A549 (cell line): ENCODE measurements around the gene DISP1. TPM values are rescaled to one million over a fixed set of nuclear protein-coding genes. Genes with fewer than 3 reads are reported as not detected.

Experiments
- ATAC-seq, 2 experiments: fragments of 200-7000 bp in 1 of 2; fragments of >200 bp in 1 of 2; cut with Nextera tagmentation in 1 of 2; cut with Tn5 transposase in 1 of 2; 3 replicates each; pipeline versions ENCODE4 v1.8.0 to v1.9.1; 2018 to 2020; ENCODE audit warnings: mild to moderate bottlenecking in 1 of 2, moderate library complexity in 1 of 2
- CTCF ChIA-PET: fragments of 300-600 bp; sonication (Branson Sonifier 250); formaldehyde crosslinking; extraction: SDS; loops from one replicate; lab custom pipeline; 2021; ENCODE audit warnings: antibody characterized with exemption, inconsistent platforms; lab: Yijun Ruan, JAX
- POLR2A ChIA-PET: fragments of 350-600 bp; formaldehyde crosslinking; extraction: SDS; loops from one replicate; lab custom pipeline; 2021; ENCODE audit warnings: antibody characterized with exemption, inconsistent platforms; lab: Yijun Ruan, JAX
- DNase-seq, 2 experiments: peaks; one replicate each; pipeline versions ENCODE4 v3.0.0 to v3.0.0-alpha.2; 2011 to 2016; ENCODE audit warnings: low read depth in 1 of 2, low spot score in 1 of 2
- FAIRE-seq: peaks from 2 replicates; lab custom pipeline; 2011; peaks lifted over from hg19 to GRCh38; lab: Jason Lieb, UNC
- H3K27ac ChIP-seq, 2 experiments: fragments of >200 bp; sonication (Bioruptor Twin); formaldehyde crosslinking; 3 replicates each; pipeline ENCODE4 v1.5.1; 2016 to 2017
- H3K4me1 ChIP-seq: fragments of >200 bp; sonication (Bioruptor Twin); formaldehyde crosslinking; 3 replicates; pipeline ENCODE4 v1.6.1; 2016
- H3K4me2 ChIP-seq: fragments of >200 bp; sonication (Bioruptor Twin); formaldehyde crosslinking; 3 replicates; pipeline ENCODE4 v1.6.1; 2016
- H3K4me3 ChIP-seq: fragments of >200 bp; sonication (Bioruptor Twin); formaldehyde crosslinking; 3 replicates; pipeline ENCODE4 v1.5.1; 2016
- H3K9me3 ChIP-seq: fragments of >200 bp; sonication (Bioruptor Twin); formaldehyde crosslinking; 3 replicates; pipeline ENCODE4 v1.6.1; 2016
- BHLHE40 ChIP-seq: IDR thresholded peaks from 2 replicates; pipeline ENCODE4 v1.6.1; 2012; ENCODE audit warnings: low read depth, low read length, inconsistent platforms
- CBX8 ChIP-seq: fragments of 200-600 bp; sonication (generic); IDR thresholded peaks from 2 replicates; pipeline ENCODE4 v1.6.1; 2016
- CHD2 ChIP-seq: fragments of 150-350 bp; IDR thresholded peaks from 2 replicates; pipeline ENCODE4 v1.6.1; 2014; ENCODE audit warnings: low read length; ENCODE audit not compliant: partially characterized antibody
- CHD4 ChIP-seq: fragments of 200-600 bp; sonication (generic); IDR thresholded peaks from 2 replicates; pipeline ENCODE4 v1.6.1; 2016; ENCODE audit warnings: antibody characterized with exemption, mild to moderate bottlenecking, borderline replicate concordance
- EHF ChIP-seq: fragments of 250-450 bp; sonication (Bioruptor Pico); IDR thresholded peaks from 2 replicates; pipeline ENCODE4 v1.5.0; 2020; ENCODE audit warnings: mild to moderate bottlenecking
- EHMT2 ChIP-seq: fragments of 200-600 bp; sonication (generic); IDR thresholded peaks from 2 replicates; pipeline ENCODE4 v1.6.1; 2016; ENCODE audit warnings: antibody characterized with exemption, low read depth, mild to moderate bottlenecking, moderate library complexity
- EP300 ChIP-seq, 2 experiments: fragments of >200 bp; sonication (Bioruptor Twin); formaldehyde crosslinking; IDR thresholded peaks; 2 replicates in 1 of 2; 3 replicates in 1 of 2; pipeline ENCODE4 v1.6.1; 2016 to 2017
- FOSB ChIP-seq: fragments of 250-450 bp; sonication (Bioruptor Pico); IDR thresholded peaks from 2 replicates; pipeline ENCODE4 v1.5.0; 2020; ENCODE audit warnings: mild to moderate bottlenecking, moderate library complexity
- FOSL2 ChIP-seq, 2 experiments: fragments of 450-650 bp in 1 of 2; fragments of >200 bp in 1 of 2; sonication (Bioruptor Twin) in 1 of 2; formaldehyde crosslinking; IDR thresholded peaks; 2 replicates each; pipeline versions ENCODE4 v1.5.0 to v1.6.1; 2016 to 2020; ENCODE audit warnings: mild to moderate bottlenecking in 1 of 2, moderate library complexity in 1 of 2
- GATA3 ChIP-seq: IDR thresholded peaks from 2 replicates; pipeline ENCODE4 v1.6.1; 2012; ENCODE audit warnings: borderline replicate concordance
- HDAC2 ChIP-seq: fragments of 200-600 bp; sonication (generic); IDR thresholded peaks from 2 replicates; pipeline ENCODE4 v1.6.1; 2016
- HEYL ChIP-seq: fragments of 250-450 bp; sonication (Bioruptor Pico); IDR thresholded peaks from 2 replicates; pipeline ENCODE4 v1.8.0; 2021; ENCODE audit warnings: mild to moderate bottlenecking, moderate library complexity
- HOXA7 ChIP-seq: fragments of 250-450 bp; sonication (Bioruptor Pico); IDR thresholded peaks from 2 replicates; pipeline ENCODE4 v1.5.0; 2020; ENCODE audit warnings: mild to moderate bottlenecking, moderate library complexity
- HOXB5 ChIP-seq: fragments of 250-450 bp; sonication (Bioruptor Pico); IDR thresholded peaks from 2 replicates; pipeline ENCODE4 v1.5.0; 2020; ENCODE audit warnings: mild to moderate bottlenecking, moderate library complexity
- KDM1A ChIP-seq: fragments of 200-600 bp; sonication (generic); IDR thresholded peaks from 2 replicates; pipeline ENCODE4 v1.6.1; 2016; ENCODE audit warnings: low read depth, mild to moderate bottlenecking
- NFE2L2 ChIP-seq: fragments of 150-350 bp; conservative IDR thresholded peaks from 2 replicates; pipeline ENCODE4 v1.6.1; 2014; ENCODE audit warnings: low read length
- NPAS2 ChIP-seq: fragments of 250-450 bp; sonication (Bioruptor Pico); IDR thresholded peaks from 2 replicates; pipeline ENCODE4 v1.8.0; 2022; ENCODE audit warnings: mild to moderate bottlenecking, moderate library complexity, borderline replicate concordance
- NR3C1 ChIP-seq: fragments of >200 bp; sonication (Bioruptor Twin); formaldehyde crosslinking; IDR thresholded peaks from 3 replicates; pipeline ENCODE4 v1.6.1; 2017
- PHF8 ChIP-seq: fragments of 200-600 bp; sonication (generic); IDR thresholded peaks from 2 replicates; pipeline ENCODE4 v1.6.1; 2016; ENCODE audit warnings: low read depth, mild to moderate bottlenecking, antibody characterized with exemption, moderate library complexity, borderline replicate concordance
- POLR2AphosphoS2 ChIP-seq: conservative IDR thresholded peaks from 2 replicates; pipeline ENCODE4 v1.6.1; 2012; ENCODE audit warnings: low read length, improper control_type of control experiment, inconsistent platforms
- RAD21 ChIP-seq, 2 experiments: fragments of >200 bp in 1 of 2; sonication (Bioruptor Twin) in 1 of 2; formaldehyde crosslinking in 1 of 2; IDR thresholded peaks in 1 of 2; conservative IDR thresholded peaks in 1 of 2; 2 replicates in 1 of 2; 3 replicates in 1 of 2; pipeline ENCODE4 v1.6.1; 2012 to 2018; ENCODE audit warnings: inconsistent platforms in 1 of 2
- RARB ChIP-seq: fragments of 250-450 bp; sonication (Bioruptor Pico); IDR thresholded peaks from 2 replicates; pipeline ENCODE4 v1.8.0; 2021; ENCODE audit warnings: mild to moderate bottlenecking, moderate library complexity
- RCOR1 ChIP-seq: fragments of 150-350 bp; IDR thresholded peaks from 2 replicates; pipeline ENCODE4 v1.6.1; 2014; ENCODE audit warnings: antibody characterized with exemption, low read length, low read depth
- SMC3 ChIP-seq: fragments of >200 bp; sonication (Bioruptor Twin); formaldehyde crosslinking; IDR thresholded peaks from 3 replicates; pipeline ENCODE4 v1.6.1; 2018; ENCODE audit warnings: inconsistent platforms
- TFCP2L1 ChIP-seq: fragments of 250-450 bp; sonication (Bioruptor Pico); IDR thresholded peaks from 2 replicates; pipeline ENCODE4 v1.5.0; 2021; ENCODE audit warnings: mild to moderate bottlenecking
- TP53 ChIP-seq: fragments of 250-450 bp; sonication (Bioruptor Pico); IDR thresholded peaks from 2 replicates; pipeline ENCODE4 v1.5.0; 2021; ENCODE audit warnings: mild to moderate bottlenecking, moderate library complexity
- ZFP36 ChIP-seq: fragments of 450-650 bp; IDR thresholded peaks from 2 replicates; pipeline ENCODE4 v1.6.1; 2014; ENCODE audit warnings: borderline replicate concordance; ENCODE audit not compliant: partially characterized antibody
- WGBS: methylation state at CpG from one replicate; pipeline ENCODE4 v1.1.6; 2017; ENCODE audit errors: missing lambda C conversion rate; 5-methylcytosine and 5-hydroxymethylcytosine counted together
- polyA minus RNA-seq: library from RNA; depleted of rRNA, polyadenylated mRNA; stranded (reverse); fragments of >200 nt; gene quantifications from 2 replicates; pipeline ENCODE4 v1.2.3, GENCODE V29; 2011; rRNA and poly(A)+ RNA removed
- polyA plus RNA-seq, 4 experiments: library from polyadenylated mRNA; depleted of rRNA in 3 of 4; stranded (reverse); fragments of >200 nt; fragmentation: RNase III in 1 of 4; extraction: RNeasy Plus Mini Kit Qiagen cat#74134 plus additional on column Dnase treatment in 1 of 4; gene quantifications; 2 replicates in 3 of 4; 3 replicates in 1 of 4; pipeline ENCODE4 v1.2.3, GENCODE V29; 2011 to 2017
- TF ChIP-seq, protein P1 (sequence below): IDR thresholded peaks from 2 replicates; pipeline ENCODE4 v1.6.1; 2012; ENCODE audit warnings: low read depth, borderline replicate concordance
- TF ChIP-seq, protein P2 (sequence below): fragments of >200 bp; sonication (Bioruptor Twin); formaldehyde crosslinking; IDR thresholded peaks from 3 replicates; pipeline ENCODE4 v1.6.1; 2016
- TF ChIP-seq, protein P3 (sequence below): IDR thresholded peaks from 2 replicates; pipeline ENCODE4 v1.6.1; 2012
- TF ChIP-seq, protein P4 (sequence below): fragments of >200 bp; sonication (Bioruptor Twin); formaldehyde crosslinking; IDR thresholded peaks from 2 replicates; pipeline ENCODE4 v1.6.1; 2016

Gene DISP1, protein sequence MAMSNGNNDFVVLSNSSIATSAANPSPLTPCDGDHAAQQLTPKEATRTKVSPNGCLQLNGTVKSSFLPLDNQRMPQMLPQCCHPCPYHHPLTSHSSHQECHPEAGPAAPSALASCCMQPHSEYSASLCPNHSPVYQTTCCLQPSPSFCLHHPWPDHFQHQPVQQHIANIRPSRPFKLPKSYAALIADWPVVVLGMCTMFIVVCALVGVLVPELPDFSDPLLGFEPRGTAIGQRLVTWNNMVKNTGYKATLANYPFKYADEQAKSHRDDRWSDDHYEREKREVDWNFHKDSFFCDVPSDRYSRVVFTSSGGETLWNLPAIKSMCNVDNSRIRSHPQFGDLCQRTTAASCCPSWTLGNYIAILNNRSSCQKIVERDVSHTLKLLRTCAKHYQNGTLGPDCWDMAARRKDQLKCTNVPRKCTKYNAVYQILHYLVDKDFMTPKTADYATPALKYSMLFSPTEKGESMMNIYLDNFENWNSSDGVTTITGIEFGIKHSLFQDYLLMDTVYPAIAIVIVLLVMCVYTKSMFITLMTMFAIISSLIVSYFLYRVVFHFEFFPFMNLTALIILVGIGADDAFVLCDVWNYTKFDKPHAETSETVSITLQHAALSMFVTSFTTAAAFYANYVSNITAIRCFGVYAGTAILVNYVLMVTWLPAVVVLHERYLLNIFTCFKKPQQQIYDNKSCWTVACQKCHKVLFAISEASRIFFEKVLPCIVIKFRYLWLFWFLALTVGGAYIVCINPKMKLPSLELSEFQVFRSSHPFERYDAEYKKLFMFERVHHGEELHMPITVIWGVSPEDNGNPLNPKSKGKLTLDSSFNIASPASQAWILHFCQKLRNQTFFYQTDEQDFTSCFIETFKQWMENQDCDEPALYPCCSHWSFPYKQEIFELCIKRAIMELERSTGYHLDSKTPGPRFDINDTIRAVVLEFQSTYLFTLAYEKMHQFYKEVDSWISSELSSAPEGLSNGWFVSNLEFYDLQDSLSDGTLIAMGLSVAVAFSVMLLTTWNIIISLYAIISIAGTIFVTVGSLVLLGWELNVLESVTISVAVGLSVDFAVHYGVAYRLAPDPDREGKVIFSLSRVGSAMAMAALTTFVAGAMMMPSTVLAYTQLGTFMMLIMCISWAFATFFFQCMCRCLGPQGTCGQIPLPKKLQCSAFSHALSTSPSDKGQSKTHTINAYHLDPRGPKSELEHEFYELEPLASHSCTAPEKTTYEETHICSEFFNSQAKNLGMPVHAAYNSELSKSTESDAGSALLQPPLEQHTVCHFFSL (N-terminal part only)
- polyA plus RNA-seq (2011; rRNA removed) (5.1 and 7.2 TPM in 2 replicates), polyA plus RNA-seq (2017; fragmentation: RNase III; extraction: RNeasy Plus Mini Kit Qiagen cat#74134 plus additional on column Dnase treatment) (0.96 to 1.2 TPM (median 1.1 TPM) in 3 replicates), polyA minus RNA-seq (13.3 and 16.9 TPM in 2 replicates)
- 1.1 TPM in 2 replicates for polyA plus RNA-seq (2012; cell fraction: cytosol; rRNA removed)
- polyA plus RNA-seq (2012; cell fraction: nucleus; rRNA removed), result 2.0 and 2.2 TPM in 2 replicates

DNA sequence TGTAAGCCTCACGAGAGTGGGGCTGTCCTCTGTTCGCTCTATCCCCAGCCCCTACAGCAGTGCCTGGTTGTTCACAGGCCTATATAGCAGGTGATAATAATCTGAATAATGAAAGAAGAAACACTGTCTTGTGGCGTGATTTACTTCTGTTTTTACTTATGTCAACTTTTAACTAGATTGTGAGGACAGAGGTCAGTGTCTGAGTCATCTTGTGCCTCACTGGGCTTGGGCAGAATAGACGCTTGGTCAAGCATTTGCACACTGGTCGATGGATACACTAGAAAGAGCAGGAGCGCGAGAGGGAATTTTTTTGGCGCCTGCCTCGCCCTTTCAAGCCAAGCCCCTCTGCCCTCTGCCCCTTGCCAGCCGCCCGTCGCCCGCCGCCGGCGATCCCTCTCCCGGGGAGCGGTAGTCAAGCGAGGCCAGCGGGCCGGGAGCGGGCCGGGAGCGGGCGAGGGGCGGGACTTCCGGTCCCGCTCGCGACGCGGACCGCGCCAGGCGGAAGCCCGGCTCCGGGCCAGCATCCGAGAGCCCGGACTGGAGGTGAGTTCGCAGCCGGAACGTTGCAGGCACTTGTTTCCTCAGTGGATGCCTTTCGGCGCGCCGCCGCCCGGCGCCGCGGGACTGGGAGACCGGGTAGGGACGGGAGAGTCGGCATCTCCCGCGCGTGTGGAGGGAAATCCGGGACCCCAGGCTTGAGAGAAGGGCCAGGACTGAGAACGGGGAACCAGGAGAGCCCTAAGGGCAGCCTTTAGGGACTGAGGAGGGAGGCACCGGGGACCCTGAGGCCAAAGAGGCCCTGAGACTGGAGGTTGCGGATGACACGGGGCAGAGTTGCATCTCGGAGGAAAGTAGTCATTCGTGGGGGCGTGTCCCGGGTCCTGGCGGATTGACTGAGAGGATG is at the start of gene DISP1:
DISP1 (plus strand) TSS at position 504 of the 904 bp plus-strand sequence. CDS start 127,785 bp downstream, outside the sequence.
- H3K4me2 ChIP-seq, result peak within 1 kb of the TSS; percentile 88
- peak within 1 kb of the TSS; percentile 79 for H3K4me3 ChIP-seq
- peaks cover 34% of the 10 kb centered on the region for H3K4me1 ChIP-seq
- H3K27ac ChIP-seq, result peak within 1 kb of the TSS; percentile 92 to 95
- DNase-seq (peak; percentile 74 to 80), ATAC-seq (peak; percentile 94 to 97), FAIRE-seq (no peak)
- 12% methylated on average over 18 of the region's 67 CpGs for WGBS
- no peaks in the 10 kb centered on the region for H3K9me3 ChIP-seq
- POLR2A ChIA-PET, result no interaction called here
- CTCF ChIA-PET, result interaction anchor here (0.7 to 2.1 kb wide), 3 partner anchors 32 to 319 kb away, joined by 3 to 9 read pairs (median 3); no protein-coding TSS in a partner anchor
- TF ChIP-seq, protein P1, sequence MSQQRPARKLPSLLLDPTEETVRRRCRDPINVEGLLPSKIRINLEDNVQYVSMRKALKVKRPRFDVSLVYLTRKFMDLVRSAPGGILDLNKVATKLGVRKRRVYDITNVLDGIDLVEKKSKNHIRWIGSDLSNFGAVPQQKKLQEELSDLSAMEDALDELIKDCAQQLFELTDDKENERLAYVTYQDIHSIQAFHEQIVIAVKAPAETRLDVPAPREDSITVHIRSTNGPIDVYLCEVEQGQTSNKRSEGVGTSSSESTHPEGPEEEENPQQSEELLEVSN, result peak; percentile 69
- TF ChIP-seq, protein P2, sequence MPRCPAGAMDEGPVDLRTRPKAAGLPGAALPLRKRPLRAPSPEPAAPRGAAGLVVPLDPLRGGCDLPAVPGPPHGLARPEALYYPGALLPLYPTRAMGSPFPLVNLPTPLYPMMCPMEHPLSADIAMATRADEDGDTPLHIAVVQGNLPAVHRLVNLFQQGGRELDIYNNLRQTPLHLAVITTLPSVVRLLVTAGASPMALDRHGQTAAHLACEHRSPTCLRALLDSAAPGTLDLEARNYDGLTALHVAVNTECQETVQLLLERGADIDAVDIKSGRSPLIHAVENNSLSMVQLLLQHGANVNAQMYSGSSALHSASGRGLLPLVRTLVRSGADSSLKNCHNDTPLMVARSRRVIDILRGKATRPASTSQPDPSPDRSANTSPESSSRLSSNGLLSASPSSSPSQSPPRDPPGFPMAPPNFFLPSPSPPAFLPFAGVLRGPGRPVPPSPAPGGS, result peak; percentile 79; the same call in 2 of the 3 replicates
- TF ChIP-seq HDAC2 (no peak), POLR2AphosphoS2 (no peak), PHF8 (peak; percentile 83), CHD4 (no peak), TP53 (no peak), TFCP2L1 (no peak), NPAS2 (no peak), NR3C1 (no peak), EP300 (IDR thresholded peaks at IDR 0.05) (no peak), ZFP36 (no peak), FOSL2 (IDR thresholded peaks at IDR 0.05) (no peak), FOSL2 (CRISPR knock-in tag; IDR thresholded peaks at IDR 0.05) (peak; percentile 40; the same call in 1 of the 2 replicates), HEYL (CRISPR knock-in tag) (no peak), SMC3 (no peak), CBX8 (no peak), RARB (CRISPR knock-in tag) (no peak), BHLHE40 (no peak), EHF (CRISPR knock-in tag) (no peak), KDM1A (no peak), FOSB (CRISPR knock-in tag) (no peak), RCOR1 (no peak), RAD21 (conservative IDR thresholded peaks at IDR 0.05 in 1 of 2, IDR thresholded peaks at IDR 0.05 in 1 of 2) (no peak), EHMT2 (no peak), CHD2 (no peak), NFE2L2 (no peak), GATA3 (peak; percentile 14; the same call in 1 of the 2 replicates), HOXA7 (CRISPR knock-in tag) (no peak), HOXB5 (CRISPR knock-in tag) (no peak)
- TF ChIP-seq, protein P3, sequence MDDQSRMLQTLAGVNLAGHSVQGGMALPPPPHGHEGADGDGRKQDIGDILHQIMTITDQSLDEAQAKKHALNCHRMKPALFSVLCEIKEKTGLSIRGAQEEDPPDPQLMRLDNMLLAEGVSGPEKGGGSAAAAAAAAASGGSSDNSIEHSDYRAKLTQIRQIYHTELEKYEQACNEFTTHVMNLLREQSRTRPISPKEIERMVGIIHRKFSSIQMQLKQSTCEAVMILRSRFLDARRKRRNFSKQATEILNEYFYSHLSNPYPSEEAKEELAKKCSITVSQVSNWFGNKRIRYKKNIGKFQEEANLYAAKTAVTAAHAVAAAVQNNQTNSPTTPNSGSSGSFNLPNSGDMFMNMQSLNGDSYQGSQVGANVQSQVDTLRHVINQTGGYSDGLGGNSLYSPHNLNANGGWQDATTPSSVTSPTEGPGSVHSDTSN, result no peak
- TF ChIP-seq, protein P4, sequence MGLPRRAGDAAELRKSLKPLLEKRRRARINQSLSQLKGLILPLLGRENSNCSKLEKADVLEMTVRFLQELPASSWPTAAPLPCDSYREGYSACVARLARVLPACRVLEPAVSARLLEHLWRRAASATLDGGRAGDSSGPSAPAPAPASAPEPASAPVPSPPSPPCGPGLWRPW, result no peak
